ENCODE results near the gene EXOC3L4. TPM values are rescaled to one million over a fixed set of nuclear protein-coding genes. Genes with fewer than 3 reads are reported as not detected.
"Not testable (repeated sequence)": the region's sequence is repeated elsewhere in the genome, so short reads cannot be mapped to it uniquely, and the experiment has no call there.

EXOC3L4 gene
- polyA plus RNA-seq, 1 donor, result 33.7 TPM

DNA sequence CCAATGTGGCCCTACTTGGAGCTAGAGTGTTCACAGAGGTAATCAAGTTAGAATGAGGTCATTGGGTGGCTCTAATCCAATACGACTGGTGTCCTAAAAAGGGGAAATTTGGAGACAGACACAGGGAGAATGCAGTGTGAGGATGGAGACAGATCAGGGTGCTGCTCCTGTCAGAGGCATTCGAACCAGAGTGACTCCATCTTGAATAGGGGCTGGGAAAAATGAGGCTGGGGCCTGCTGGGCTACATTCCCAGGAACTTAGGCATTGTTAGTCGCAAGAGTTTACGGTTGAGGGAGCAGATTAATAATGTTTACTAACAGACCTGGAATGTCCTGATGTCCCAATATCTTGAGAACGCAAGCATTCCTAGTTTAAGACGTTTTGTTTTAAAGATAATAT, 49.0 kb downstream of the EXOC3L4 start:
- no peak overlapping the region for H3K4me3 ChIP-seq (ENCODE audit: low read length)
- H3K4me1 ChIP-seq (ENCODE audit: control insufficient read depth, insufficient read depth, low read length), result peaks cover 5% of the 10 kb centered on the region
- H3K36me3 ChIP-seq (ENCODE audit: control insufficient read depth, insufficient read depth, low read length), result no peaks in the 10 kb centered on the region
- no peaks in the 10 kb centered on the region for H3K9me3 ChIP-seq (ENCODE audit: control insufficient read depth, low read depth, low read length)
- peaks cover 42% of the 10 kb centered on the region for H3K27me3 ChIP-seq (ENCODE audit: control insufficient read depth, insufficient read depth, low read length)
- H3K27ac ChIP-seq (ENCODE audit: low read length), result no peak overlapping the region
- 92% methylated on average over 2 of the region's 6 CpGs for WGBS (ENCODE audit: insufficient coverage, low lambda C conversion rate)
- DNase-seq, result no peak

GRCh38 chr14:103144085-103144484, 49.6 kb downstream of the EXOC3L4 start:
- Histone ChIP-seq H3K27ac (ENCODE audit: low read length) (no peak overlapping the region), H3K36me3 (ENCODE audit: control insufficient read depth, insufficient read depth, low read length) (no peaks in the 10 kb centered on the region), H3K27me3 (ENCODE audit: control insufficient read depth, insufficient read depth, low read length) (peaks cover 37% of the 10 kb centered on the region), H3K4me1 (ENCODE audit: control insufficient read depth, insufficient read depth, low read length) (peaks cover 3% of the 10 kb centered on the region), H3K4me3 (ENCODE audit: low read length) (no peak overlapping the region), H3K9me3 (ENCODE audit: control insufficient read depth, low read depth, low read length) (no peaks in the 10 kb centered on the region)
- WGBS (ENCODE audit: insufficient coverage, low lambda C conversion rate), result 60% methylated on average over 1 of the region's 4 CpGs
- no peak for DNase-seq

DNA sequence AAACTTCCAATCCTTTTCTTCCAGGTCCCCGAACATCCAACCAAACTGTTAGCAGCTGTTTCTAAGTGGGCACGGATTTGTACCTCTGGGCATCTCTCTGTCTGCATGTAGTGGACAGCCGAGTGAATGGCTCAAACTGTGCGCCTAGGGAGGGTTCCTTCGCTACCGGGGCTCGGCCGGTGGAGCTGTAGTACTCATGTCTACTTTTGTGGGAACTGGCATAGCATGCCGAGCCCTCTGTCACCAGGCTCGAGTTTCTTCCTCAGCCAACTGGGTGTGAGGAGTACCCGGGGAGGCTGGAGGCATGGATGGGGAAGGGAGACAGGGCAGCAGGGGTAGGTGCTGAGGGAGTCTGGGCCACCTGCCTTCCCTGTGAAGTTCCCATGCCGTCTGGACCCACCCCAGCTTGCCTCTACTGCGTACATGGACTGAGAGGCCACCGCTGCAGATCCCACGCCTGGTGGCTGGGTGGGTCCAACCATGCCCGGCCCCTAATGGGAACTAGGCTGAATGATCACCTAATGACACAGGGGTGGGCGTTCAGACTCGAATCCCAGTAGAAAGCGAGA, 51.7 kb downstream of the EXOC3L4 start:
- no CpG with 5 or more reads among the region's 19 CpGs for WGBS (ENCODE audit: insufficient coverage, low lambda C conversion rate)
- H3K9me3 ChIP-seq (ENCODE audit: control insufficient read depth, low read depth, low read length), result no peaks in the 10 kb centered on the region
- H3K27me3 ChIP-seq (ENCODE audit: control insufficient read depth, insufficient read depth, low read length), result peaks cover 25% of the 10 kb centered on the region
- no peaks in the 10 kb centered on the region for H3K36me3 ChIP-seq (ENCODE audit: control insufficient read depth, insufficient read depth, low read length)
- H3K27ac ChIP-seq (ENCODE audit: low read length), result no peak overlapping the region
- DNase-seq, result no peak
- H3K4me3 ChIP-seq (ENCODE audit: low read length), result no peak overlapping the region
- H3K4me1 ChIP-seq (ENCODE audit: control insufficient read depth, insufficient read depth, low read length), result no peaks in the 10 kb centered on the region

GRCh38 chr14:103149351-103150237, 55.1 kb downstream of the EXOC3L4 start:
- DNase-seq, result peak in 1 of 2 donors; percentile 52

GRCh38 chr14:103151270-103151945, 56.9 kb downstream of the EXOC3L4 start:
- no peaks in the 10 kb centered on the region for H3K4me1 ChIP-seq (ENCODE audit: control insufficient read depth, insufficient read depth, low read length)
- no peak for DNase-seq
- WGBS (ENCODE audit: insufficient coverage, low lambda C conversion rate), result 90% methylated on average over 2 of the region's 15 CpGs
- H3K27ac ChIP-seq (ENCODE audit: low read length), result no peak overlapping the region
- no peaks in the 10 kb centered on the region for H3K9me3 ChIP-seq (ENCODE audit: control insufficient read depth, low read depth, low read length)
- peaks cover 7% of the 10 kb centered on the region for H3K27me3 ChIP-seq (ENCODE audit: control insufficient read depth, insufficient read depth, low read length)
- no peaks in the 10 kb centered on the region for H3K36me3 ChIP-seq (ENCODE audit: control insufficient read depth, insufficient read depth, low read length)
- no peak overlapping the region for H3K4me3 ChIP-seq (ENCODE audit: low read length)

More at GRCh38 chr14:103149351-103150237, 55.1 kb downstream of the EXOC3L4 start:
- whole genome bisulfite sequencing (ENCODE audit: insufficient coverage, low lambda C conversion rate), result 62% methylated on average over 2 of the region's 10 CpGs
- Histone ChIP-seq H3K9me3 (ENCODE audit: control insufficient read depth, low read depth, low read length) (no peaks in the 10 kb centered on the region), H3K36me3 (ENCODE audit: control insufficient read depth, insufficient read depth, low read length) (no peaks in the 10 kb centered on the region), H3K4me1 (ENCODE audit: control insufficient read depth, insufficient read depth, low read length) (no peaks in the 10 kb centered on the region), H3K27ac (ENCODE audit: low read length) (no peak overlapping the region), H3K27me3 (ENCODE audit: control insufficient read depth, insufficient read depth, low read length) (peaks cover 7% of the 10 kb centered on the region), H3K4me3 (ENCODE audit: low read length) (no peak overlapping the region)

DNA sequence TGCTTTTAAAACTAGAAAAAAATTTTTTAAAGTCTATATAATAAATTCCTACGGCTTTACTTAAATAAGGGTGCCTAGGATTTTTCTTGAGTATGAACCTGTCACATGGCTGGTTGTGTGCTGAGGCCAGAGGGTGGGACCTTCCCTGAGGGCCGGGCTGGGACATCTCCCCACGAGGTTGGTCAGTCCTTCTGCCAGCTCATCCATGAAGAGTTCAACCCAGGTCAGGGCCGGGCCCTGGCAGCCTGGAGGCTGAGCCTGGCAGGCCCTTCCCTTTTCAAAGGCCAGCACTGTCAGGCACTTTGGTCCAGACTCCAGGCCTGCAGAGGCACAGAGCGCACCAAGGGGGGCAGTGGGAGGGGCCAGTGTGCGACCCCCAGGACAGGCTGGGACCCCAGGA, 60.5 kb downstream of the EXOC3L4 start:
- H3K9me3 ChIP-seq (ENCODE audit: control insufficient read depth, low read depth, low read length), result no peaks in the 10 kb centered on the region
- H3K36me3 ChIP-seq (ENCODE audit: control insufficient read depth, insufficient read depth, low read length), result no peaks in the 10 kb centered on the region
- no peak overlapping the region for H3K4me3 ChIP-seq (ENCODE audit: low read length)
- peaks cover 5% of the 10 kb centered on the region for H3K27me3 ChIP-seq (ENCODE audit: control insufficient read depth, insufficient read depth, low read length)
- peak; percentile 63 to 65 for DNase-seq
- H3K27ac ChIP-seq (ENCODE audit: low read length), result no peak overlapping the region
- no CpG with 5 or more reads among the region's 6 CpGs for WGBS (ENCODE audit: insufficient coverage, low lambda C conversion rate)
- no peaks in the 10 kb centered on the region for H3K4me1 ChIP-seq (ENCODE audit: control insufficient read depth, insufficient read depth, low read length)

GRCh38 chr14:103155416-103155815, 60.9 kb downstream of the EXOC3L4 start:
- not testable (repeated sequence) for H3K27ac ChIP-seq (ENCODE audit: low read length); H3K4me3 ChIP-seq (ENCODE audit: low read length); H3K9me3 ChIP-seq (ENCODE audit: control insufficient read depth, low read depth, low read length); DNase-seq; H3K36me3 ChIP-seq (ENCODE audit: control insufficient read depth, insufficient read depth, low read length); H3K4me1 ChIP-seq (ENCODE audit: control insufficient read depth, insufficient read depth, low read length); H3K27me3 ChIP-seq (ENCODE audit: control insufficient read depth, insufficient read depth, low read length)
- no CpG with 5 or more reads among the region's 12 CpGs for WGBS (ENCODE audit: insufficient coverage, low lambda C conversion rate)

GRCh38 chr14:103155826-103156394, 61.4 kb downstream of the EXOC3L4 start:
- Histone ChIP-seq H3K4me3 (ENCODE audit: low read length) (no peak overlapping the region), H3K4me1 (ENCODE audit: control insufficient read depth, insufficient read depth, low read length) (no peaks in the 10 kb centered on the region), H3K27me3 (ENCODE audit: control insufficient read depth, insufficient read depth, low read length) (peaks cover 5% of the 10 kb centered on the region), H3K9me3 (ENCODE audit: control insufficient read depth, low read depth, low read length) (no peaks in the 10 kb centered on the region), H3K27ac (ENCODE audit: low read length) (no peak overlapping the region), H3K36me3 (ENCODE audit: control insufficient read depth, insufficient read depth, low read length) (no peaks in the 10 kb centered on the region)
- DNase-seq, result no peak
- 80% methylated on average over 1 of the region's 9 CpGs for WGBS (ENCODE audit: insufficient coverage, low lambda C conversion rate)

DNA sequence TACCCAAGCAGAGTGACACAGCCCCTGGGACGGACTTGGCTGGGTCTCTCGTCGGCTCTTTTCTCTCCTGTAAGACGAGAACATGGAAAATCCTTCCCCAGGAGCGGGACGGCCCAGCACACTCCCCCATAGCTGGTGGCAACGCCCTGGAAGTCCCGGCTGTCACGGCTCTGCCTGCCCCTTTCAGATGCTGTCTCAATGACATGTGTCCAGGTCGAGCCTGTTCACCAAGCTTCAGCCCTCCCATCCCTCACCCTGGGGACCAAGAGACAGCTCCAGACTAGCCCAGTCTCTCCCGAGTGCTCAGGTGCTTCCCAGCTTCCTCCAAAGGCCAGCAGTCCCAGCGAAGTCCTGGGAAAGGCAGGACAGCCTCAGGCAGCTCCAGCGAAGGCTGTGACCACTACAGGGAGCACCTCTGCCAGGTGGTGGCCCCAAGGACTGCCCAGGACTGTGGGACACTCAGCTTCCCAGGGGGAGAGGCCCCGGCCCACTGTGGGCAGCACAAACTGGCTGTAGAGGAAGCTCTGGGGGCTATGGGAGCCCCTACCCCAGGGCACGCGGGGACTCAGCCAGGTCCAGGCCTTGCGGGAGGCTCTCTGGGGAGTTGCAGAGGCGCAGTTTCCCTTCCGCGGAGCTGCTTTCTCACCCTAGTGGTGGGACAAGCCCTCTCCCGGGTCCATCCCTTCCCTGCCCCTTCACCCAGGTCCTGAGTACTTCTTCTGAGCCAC, 62.3 kb downstream of the EXOC3L4 start:
- Histone ChIP-seq H3K36me3 (ENCODE audit: control insufficient read depth, insufficient read depth, low read length) (no peaks in the 10 kb centered on the region), H3K9me3 (ENCODE audit: control insufficient read depth, low read depth, low read length) (no peaks in the 10 kb centered on the region), H3K4me3 (ENCODE audit: low read length) (no peak overlapping the region), H3K27ac (ENCODE audit: low read length) (no peak overlapping the region), H3K27me3 (ENCODE audit: control insufficient read depth, insufficient read depth, low read length) (no peaks in the 10 kb centered on the region), H3K4me1 (ENCODE audit: control insufficient read depth, insufficient read depth, low read length) (no peaks in the 10 kb centered on the region)
- WGBS (ENCODE audit: insufficient coverage, low lambda C conversion rate), result no CpG with 5 or more reads among the region's 21 CpGs
- DNase-seq, result no peak

- Histone ChIP-seq H3K4me3 (ENCODE audit: low read length) (no peak overlapping the region), H3K27ac (ENCODE audit: low read length) (no peak overlapping the region), H3K4me1 (ENCODE audit: control insufficient read depth, insufficient read depth, low read length) (no peaks in the 10 kb centered on the region), H3K27me3 (ENCODE audit: control insufficient read depth, insufficient read depth, low read length) (peaks cover 2% of the 10 kb centered on the region), H3K9me3 (ENCODE audit: control insufficient read depth, low read depth, low read length) (no peaks in the 10 kb centered on the region), H3K36me3 (ENCODE audit: control insufficient read depth, insufficient read depth, low read length) (no peaks in the 10 kb centered on the region)
- no CpG with 5 or more reads among the region's 19 CpGs for WGBS (ENCODE audit: insufficient coverage, low lambda C conversion rate)
- DNase-seq, result no peak
These were observed 63.4 kb downstream of the EXOC3L4 start for GRCh38 chr14:103157969-103158368.

All from large intestine (tissue), 3 donors.